Stimulated activated CD4-positive, alpha-beta T cell treated with anti-CD3 and anti-CD28 coated beads, Interleukin-4, amount 100 ng/mL, for 24 hours (primary cell): ENCODE measurements around the gene INVS.
"Not testable (repeated sequence)": the region's sequence is repeated elsewhere in the genome, so short reads cannot be mapped to it uniquely, and the experiment has no call there.

ENCODE experiments used
- DNase-seq: peaks from one replicate; pipeline ENCODE4 v3.0.0-alpha.2; 2020

Gene INVS

GRCh38 chr9:100211476-100211875, 112.4 kb downstream of the INVS start:
- no peak for DNase-seq

- DNase-seq = no peak
These were observed 114.9 kb downstream of the INVS start for GRCh38 chr9:100213730-100214477.

- peak; percentile 68 for DNase-seq
These were observed 117.2 kb downstream of the INVS start for GRCh38 chr9:100216178-100216787.

GRCh38 chr9:100217536-100217935, 118.5 kb downstream of the INVS start:
- DNase-seq = no peak

GRCh38 chr9:100219347-100219746, 120.3 kb downstream of the INVS start:
- DNase-seq = no peak

GRCh38 chr9:100220936-100221335, 121.9 kb downstream of the INVS start:
- DNase-seq = no peak

- DNase-seq = no peak
These were observed 122.5 kb downstream of the INVS start for GRCh38 chr9:100221538-100221937.

GRCh38 chr9:100222674-100223073, 123.6 kb downstream of the INVS start:
- DNase-seq = no peak

GRCh38 chr9:100227636-100228035, 128.6 kb downstream of the INVS start:
- no peak for DNase-seq

- DNase-seq = no peak
These were observed 129.4 kb downstream of the INVS start for GRCh38 chr9:100228352-100228869.

- DNase-seq = no peak
These were observed 130.1 kb downstream of the INVS start for GRCh38 chr9:100229136-100229535.

GRCh38 chr9:100229561-100229960, 130.5 kb downstream of the INVS start:
- DNase-seq = no peak

- DNase-seq = not testable (repeated sequence)
These were observed 137.9 kb downstream of the INVS start for GRCh38 chr9:100236986-100237385.

- DNase-seq = no peak
These were observed 141.5 kb downstream of the INVS start for GRCh38 chr9:100240512-100240911.

GRCh38 chr9:100267211-100267610, 168.2 kb downstream of the INVS start:
- DNase-seq = no peak

GRCh38 chr9:100268271-100268670, 169.2 kb downstream of the INVS start:
- no peak for DNase-seq

GRCh38 chr9:100269656-100270055, 170.6 kb downstream of the INVS start:
- DNase-seq = no peak

- DNase-seq = no peak
These were observed 178.3 kb downstream of the INVS start for GRCh38 chr9:100277166-100277979.

- no peak for DNase-seq
These were observed 182.0 kb downstream of the INVS start for GRCh38 chr9:100281066-100281465.

GRCh38 chr9:100281676-100282387, 182.8 kb downstream of the INVS start:
- DNase-seq = no peak

- no peak for DNase-seq
These were observed 183.3 kb downstream of the INVS start for GRCh38 chr9:100282388-100282719.

GRCh38 chr9:100284247-100284646, 185.2 kb downstream of the INVS start:
- DNase-seq = no peak

- DNase-seq = no peak
These were observed 186.0 kb downstream of the INVS start for GRCh38 chr9:100285080-100285479.
